Activated CD4-positive, alpha-beta T cell treated with anti-CD3 and anti-CD28 coated beads, Interleukin-2, amount 10 ng/mL, durations not matched to agents 24 days and 14 days (primary cell): ENCODE data around the gene CRISPLD2. TPM values are rescaled to one million over a fixed set of nuclear protein-coding genes. Genes with fewer than 3 reads are reported as not detected.
"Not testable (repeated sequence)": the region's sequence is repeated elsewhere in the genome, so short reads cannot be mapped to it uniquely, and the experiment has no call there.

Experiments
- DNase-seq: peaks from one replicate; pipeline ENCODE4 v3.0.0; 2022
- H3K27ac Mint-ChIP-seq: one replicate; pipeline ENCODE4 v1.8.0; 2022; ENCODE audit warnings: mild to moderate bottlenecking, mixed read lengths
- H3K27me3 Mint-ChIP-seq: one replicate; pipeline ENCODE4 v1.8.0; 2022; ENCODE audit warnings: mixed read lengths
- H3K36me3 Mint-ChIP-seq: one replicate; pipeline ENCODE4 v1.8.0; 2022; ENCODE audit warnings: low read depth, mild to moderate bottlenecking, mixed read lengths
- H3K4me1 Mint-ChIP-seq: one replicate; pipeline ENCODE4 v1.8.0; 2021; ENCODE audit warnings: mixed read lengths
- H3K4me3 Mint-ChIP-seq: one replicate; pipeline ENCODE4 v1.8.0; 2022; ENCODE audit warnings: mild to moderate bottlenecking, moderate library complexity, mixed read lengths
- H3K9me3 Mint-ChIP-seq: one replicate; pipeline ENCODE4 v1.8.0; 2021; ENCODE audit warnings: mixed read lengths
- intact Hi-C: fragments of 100-400 bp; cut with micrococcal nuclease; formaldehyde crosslinking; loops from one replicate; pipeline ENCODE4 v1.15.1; 2023
- total RNA-seq: library from RNA; stranded (reverse); gene quantifications from 2 replicates; pipeline ENCODE4 v1.2.3, GENCODE V29; 2022

Gene CRISPLD2
- total RNA-seq, 1 donor from 2014 or later = 0.19 TPM

- Mint-ChIP-seq H3K27ac (no peak overlapping the region), H3K36me3 (no peaks in the 10 kb centered on the region), H3K4me3 (no peak overlapping the region), H3K9me3 (no peaks in the 10 kb centered on the region), H3K27me3 (peaks cover 45% of the 10 kb centered on the region), H3K4me1 (peaks cover 6% of the 10 kb centered on the region)
- DNase-seq = no peak
- intact Hi-C loops = no loop called here
Measured at GRCh38 chr16:84821728-84822689, 2.2 kb downstream of the CRISPLD2 start.

- no peak for DNase-seq
- intact Hi-C loops = no loop called here
- H3K27me3 Mint-ChIP-seq = peaks cover 43% of the 10 kb centered on the region
- no peaks in the 10 kb centered on the region for H3K36me3 Mint-ChIP-seq
- peaks cover 6% of the 10 kb centered on the region for H3K4me1 Mint-ChIP-seq
- H3K4me3 Mint-ChIP-seq = no peak overlapping the region
- no peak overlapping the region for H3K27ac Mint-ChIP-seq
- H3K9me3 Mint-ChIP-seq = no peaks in the 10 kb centered on the region
Measured at GRCh38 chr16:84822990-84823389, 3.2 kb downstream of the CRISPLD2 start.

- Mint-ChIP-seq H3K36me3 (no peaks in the 10 kb centered on the region), H3K4me3 (no peak overlapping the region), H3K4me1 (peaks cover 6% of the 10 kb centered on the region), H3K27me3 (peaks cover 43% of the 10 kb centered on the region), H3K27ac (no peak overlapping the region), H3K9me3 (no peaks in the 10 kb centered on the region)
- no peak for DNase-seq
- intact Hi-C loops = no loop called here
Measured at GRCh38 chr16:84823484-84823883, 3.7 kb downstream of the CRISPLD2 start.

GRCh38 chr16:84823926-84824325 lies 4.1 kb downstream of the CRISPLD2 start:
- Mint-ChIP-seq H3K36me3 (no peaks in the 10 kb centered on the region), H3K27ac (no peak overlapping the region), H3K27me3 (peaks cover 43% of the 10 kb centered on the region), H3K4me3 (no peak overlapping the region), H3K4me1 (peaks cover 6% of the 10 kb centered on the region), H3K9me3 (no peaks in the 10 kb centered on the region)
- intact Hi-C loops = no loop called here
- no peak for DNase-seq

- intact Hi-C loops = no loop called here
- Mint-ChIP-seq H3K27me3 (peaks cover 29% of the 10 kb centered on the region), H3K4me1 (no peaks in the 10 kb centered on the region), H3K36me3 (no peaks in the 10 kb centered on the region), H3K4me3 (no peak overlapping the region), H3K9me3 (no peaks in the 10 kb centered on the region), H3K27ac (no peak overlapping the region)
- DNase-seq = no peak
Measured at GRCh38 chr16:84825896-84826557, 6.2 kb downstream of the CRISPLD2 start.

- Mint-ChIP-seq H3K27me3 (peaks cover 23% of the 10 kb centered on the region), H3K4me1 (no peaks in the 10 kb centered on the region), H3K27ac (no peak overlapping the region), H3K36me3 (no peaks in the 10 kb centered on the region), H3K9me3 (no peaks in the 10 kb centered on the region), H3K4me3 (no peak overlapping the region)
- no peak for DNase-seq
- intact Hi-C loops = no loop called here
Measured at GRCh38 chr16:84826558-84826941, 6.8 kb downstream of the CRISPLD2 start.

- intact Hi-C loops = no loop called here
- H3K27me3 Mint-ChIP-seq = peaks cover 19% of the 10 kb centered on the region
- DNase-seq = no peak
- no peak overlapping the region for H3K27ac Mint-ChIP-seq
- no peaks in the 10 kb centered on the region for H3K36me3 Mint-ChIP-seq
- H3K9me3 Mint-ChIP-seq = no peaks in the 10 kb centered on the region
- H3K4me1 Mint-ChIP-seq = no peaks in the 10 kb centered on the region
- H3K4me3 Mint-ChIP-seq = no peak overlapping the region
Measured at GRCh38 chr16:84827131-84827574, 7.4 kb downstream of the CRISPLD2 start.

GRCh38 chr16:84827897-84828296 lies 8.1 kb downstream of the CRISPLD2 start:
- intact Hi-C loops = no loop called here
- no peak overlapping the region for H3K27ac Mint-ChIP-seq
- peaks cover 17% of the 10 kb centered on the region for H3K27me3 Mint-ChIP-seq
- H3K36me3 Mint-ChIP-seq = no peaks in the 10 kb centered on the region
- no peak for DNase-seq
- no peaks in the 10 kb centered on the region for H3K4me1 Mint-ChIP-seq
- no peaks in the 10 kb centered on the region for H3K9me3 Mint-ChIP-seq
- no peak overlapping the region for H3K4me3 Mint-ChIP-seq

- Mint-ChIP-seq H3K27ac (no peak overlapping the region), H3K4me3 (no peak overlapping the region), H3K27me3 (peaks cover 13% of the 10 kb centered on the region), H3K9me3 (no peaks in the 10 kb centered on the region), H3K36me3 (no peaks in the 10 kb centered on the region), H3K4me1 (no peaks in the 10 kb centered on the region)
- DNase-seq = no peak
- intact Hi-C loops = no loop called here
Measured at GRCh38 chr16:84828322-84828721, 8.5 kb downstream of the CRISPLD2 start.

GRCh38 chr16:84829168-84829965 lies 9.6 kb downstream of the CRISPLD2 start:
- Mint-ChIP-seq H3K27ac (no peak overlapping the region), H3K9me3 (no peaks in the 10 kb centered on the region), H3K4me1 (no peaks in the 10 kb centered on the region), H3K36me3 (no peaks in the 10 kb centered on the region), H3K4me3 (no peak overlapping the region), H3K27me3 (peaks cover 10% of the 10 kb centered on the region)
- intact Hi-C loops = no loop called here
- DNase-seq = no peak

GRCh38 chr16:84830765-84831384 lies 11.1 kb downstream of the CRISPLD2 start:
- Mint-ChIP-seq H3K4me1 (no peaks in the 10 kb centered on the region), H3K4me3 (no peak overlapping the region), H3K9me3 (no peaks in the 10 kb centered on the region), H3K27ac (no peak overlapping the region), H3K36me3 (no peaks in the 10 kb centered on the region), H3K27me3 (peaks cover 9% of the 10 kb centered on the region)
- intact Hi-C loops = no loop called here
- no peak for DNase-seq

GRCh38 chr16:84831728-84832127 lies 11.9 kb downstream of the CRISPLD2 start:
- H3K27me3 Mint-ChIP-seq, H3K4me3 Mint-ChIP-seq, H3K4me1 Mint-ChIP-seq, H3K27ac Mint-ChIP-seq, H3K36me3 Mint-ChIP-seq, H3K9me3 Mint-ChIP-seq, DNase-seq, intact Hi-C loops: not testable (repeated sequence)

GRCh38 chr16:84832488-84833143 lies 12.8 kb downstream of the CRISPLD2 start:
- Mint-ChIP-seq H3K4me1 (no peaks in the 10 kb centered on the region), H3K27ac (no peak overlapping the region), H3K4me3 (no peak overlapping the region), H3K36me3 (no peaks in the 10 kb centered on the region), H3K9me3 (no peaks in the 10 kb centered on the region), H3K27me3 (peaks cover 9% of the 10 kb centered on the region)
- intact Hi-C loops = no loop called here
- DNase-seq = no peak
